Frontal cortex (tissue), 4 donors: ENCODE data around the gene USP24. TPM values are rescaled to one million over a fixed set of nuclear protein-coding genes. Genes with fewer than 3 reads are reported as not detected.
A peak's percentile ranks its signal among the peaks of the same experiment; 100 is the strongest.

ENCODE experiments used
- DNase-seq, 2 donors: peaks; one replicate each; pipeline ENCODE4 v3.0.0; 2012; ENCODE audit warnings: low spot score in 2 of 2
- FAIRE-seq: peaks from 2 replicates; lab custom pipeline; 2012; peaks lifted over from hg19 to GRCh38; lab: Jason Lieb, UNC
- total RNA-seq: library from RNA; depleted of rRNA; stranded (reverse); fragments of >200 nt; gene quantifications from one replicate; pipeline ENCODE4 v1.2.3, GENCODE V29; 2014
- donor health status: control.
- donor health status: control.
- donor health status: control.

Gene USP24
- total RNA-seq, 1 donor from 2014 or later = 67.3 TPM

GRCh38 chr1:55061000-55061705 lies 154.0 kb downstream of the USP24 start:
- DNase-seq = no peak
- no peak for FAIRE-seq

- no peak for DNase-seq
- FAIRE-seq = no peak
These were observed 154.8 kb downstream of the USP24 start for GRCh38 chr1:55060133-55060999.

- FAIRE-seq = no peak
- DNase-seq = no peak
These were observed 155.6 kb downstream of the USP24 start for GRCh38 chr1:55059302-55060132.

DNA sequence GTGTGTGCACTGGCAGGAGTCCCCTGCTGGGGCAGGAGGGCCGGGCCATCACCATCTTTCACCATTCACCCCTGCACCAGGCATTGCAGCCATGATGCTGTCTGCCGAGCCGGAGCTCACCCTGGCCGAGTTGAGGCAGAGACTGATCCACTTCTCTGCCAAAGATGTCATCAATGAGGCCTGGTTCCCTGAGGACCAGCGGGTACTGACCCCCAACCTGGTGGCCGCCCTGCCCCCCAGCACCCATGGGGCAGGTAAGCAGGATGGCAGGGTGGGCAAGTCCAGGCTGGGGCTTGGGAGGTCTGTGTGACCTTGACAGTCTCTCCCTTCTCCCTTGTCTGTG lies 157.2 kb downstream of the USP24 start:
- no peak for FAIRE-seq
- no peak for DNase-seq

GRCh38 chr1:55057270-55057955 lies 157.8 kb downstream of the USP24 start:
- FAIRE-seq (no peak), DNase-seq (no peak)

- FAIRE-seq = no peak
These were observed 158.6 kb downstream of the USP24 start for GRCh38 chr1:55056632-55056992.

DNA sequence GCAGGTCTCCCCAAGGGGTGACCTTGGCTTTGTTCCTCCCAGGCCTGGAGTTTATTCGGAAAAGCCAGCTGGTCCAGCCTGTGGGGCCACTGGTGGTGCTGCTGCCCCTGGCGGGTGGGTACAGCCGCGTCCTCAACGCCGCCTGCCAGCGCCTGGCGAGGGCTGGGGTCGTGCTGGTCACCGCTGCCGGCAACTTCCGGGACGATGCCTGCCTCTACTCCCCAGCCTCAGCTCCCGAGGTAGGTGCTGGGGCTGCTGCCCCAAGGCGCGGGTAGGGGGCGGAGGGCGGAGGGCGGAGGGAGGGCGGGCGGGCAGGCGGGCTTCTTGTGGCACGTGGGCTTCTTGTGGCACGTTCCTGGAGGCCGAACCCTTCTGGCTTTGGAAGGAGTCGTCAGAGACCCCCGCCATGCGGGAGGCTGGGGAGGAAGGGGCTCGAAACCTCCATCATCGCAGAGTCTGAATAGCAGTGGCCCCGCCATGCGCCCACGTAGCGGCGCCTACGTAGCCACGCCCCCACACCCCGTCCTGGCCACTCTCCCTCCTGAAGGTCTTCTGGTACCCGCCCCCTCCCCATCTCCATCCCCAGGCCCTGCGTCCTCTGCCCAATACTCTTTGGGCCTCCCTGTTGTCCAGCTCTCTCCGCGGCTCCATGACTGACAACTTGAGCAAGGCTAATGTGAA lies 159.1 kb downstream of the USP24 start:
- DNase-seq (no peak), FAIRE-seq (no peak)

More at GRCh38 chr1:55056632-55056992, 158.6 kb downstream of the USP24 start:
- no peak for DNase-seq

DNA sequence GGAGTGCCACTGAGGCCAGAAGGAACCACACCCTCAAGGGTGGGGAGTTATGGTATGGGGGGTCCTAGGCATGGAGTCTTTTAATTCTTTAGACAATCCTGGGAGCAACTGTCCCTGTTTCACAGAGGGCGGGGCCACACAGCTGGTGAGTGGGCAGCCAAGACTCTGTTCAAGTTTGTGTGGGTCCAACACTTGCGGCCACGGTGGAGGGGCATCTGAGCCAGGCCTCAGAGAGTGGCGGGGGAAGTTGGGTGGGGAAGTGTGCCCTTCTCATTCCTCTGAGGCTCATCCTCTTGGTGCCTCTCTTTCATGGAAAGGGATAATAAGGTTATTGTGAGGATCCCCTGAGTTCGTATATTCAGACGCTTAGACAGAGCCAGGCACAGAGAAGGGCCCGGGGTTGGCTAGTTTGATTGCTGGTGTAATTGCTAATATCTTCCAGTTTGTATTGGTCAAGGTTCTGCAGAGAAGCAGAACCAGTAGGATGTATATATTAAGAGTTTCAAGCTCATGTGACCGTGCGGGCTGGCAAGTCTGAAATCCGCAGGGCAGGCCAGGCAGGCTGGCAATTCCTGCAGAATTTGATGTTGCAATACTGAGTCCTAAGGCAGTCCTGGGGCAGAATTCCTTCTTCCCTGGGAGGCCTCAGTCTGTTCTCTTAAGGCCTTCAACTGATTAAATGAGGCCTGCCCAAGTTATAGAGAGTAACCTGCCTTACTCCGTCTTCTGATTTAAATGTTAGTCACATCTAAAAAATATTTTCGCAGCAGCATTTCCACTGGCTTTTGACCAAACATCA lies 159.9 kb downstream of the USP24 start:
- FAIRE-seq (no peak), DNase-seq (no peak)

DNA sequence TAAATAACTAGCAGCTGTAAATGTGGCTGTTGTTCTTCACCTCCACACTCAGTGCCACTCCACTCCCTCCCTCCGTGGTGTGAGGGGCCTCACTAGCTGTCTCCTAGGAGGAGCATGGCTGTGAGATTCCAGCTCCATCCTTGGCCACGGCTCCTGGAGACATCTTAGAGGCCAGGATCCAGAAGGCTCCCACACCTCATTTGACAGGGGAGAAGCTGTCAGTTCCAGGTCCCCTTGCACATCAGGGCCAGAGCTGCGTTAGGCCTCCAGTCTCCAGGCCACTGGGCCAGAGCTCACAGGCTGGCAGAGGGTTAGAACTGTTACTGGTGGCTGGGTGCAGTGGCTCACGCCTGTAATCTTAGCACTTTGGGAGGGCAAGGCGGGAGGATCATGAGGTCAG lies 160.8 kb downstream of the USP24 start:
- FAIRE-seq (no peak), DNase-seq (no peak)

DNA sequence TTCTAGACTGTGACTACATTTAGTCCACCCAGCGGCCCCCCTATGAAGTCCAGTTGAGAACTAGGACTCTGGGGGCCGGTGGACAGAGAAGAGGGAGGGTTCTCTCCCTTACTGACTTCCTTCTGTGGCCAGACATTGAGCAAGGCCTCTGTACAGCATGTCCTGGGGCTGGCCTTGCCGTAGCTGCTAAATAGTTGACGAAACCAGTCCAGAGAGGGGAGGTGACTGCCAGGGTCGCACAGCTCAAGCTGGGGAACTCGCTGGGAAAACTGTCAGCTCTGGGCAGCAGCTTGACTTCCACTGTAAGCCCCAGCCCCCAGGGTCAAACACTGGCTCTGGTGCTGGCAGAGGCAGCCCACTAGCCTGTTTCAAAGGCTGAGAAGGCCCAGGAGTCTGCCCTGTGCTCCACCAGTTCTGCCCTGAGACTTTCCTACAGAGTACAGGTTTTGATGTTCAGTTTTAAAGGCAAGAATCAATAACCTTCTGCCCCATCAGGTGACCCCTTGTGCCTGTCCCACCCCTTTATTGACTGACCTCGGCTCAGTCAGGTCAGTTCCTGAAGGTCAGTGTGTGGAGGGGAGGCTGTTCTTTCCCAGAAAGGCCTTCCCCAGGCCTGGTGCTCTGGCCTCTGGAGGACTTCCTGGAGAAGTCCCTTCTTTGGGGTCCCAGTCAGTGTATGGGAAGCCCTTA lies 161.8 kb downstream of the USP24 start:
- DNase-seq (no peak), FAIRE-seq (no peak)

- FAIRE-seq = no peak
- no peak for DNase-seq
These were observed 162.7 kb downstream of the USP24 start for GRCh38 chr1:55052221-55053142.

- FAIRE-seq (no peak), DNase-seq (no peak)
These were observed 163.5 kb downstream of the USP24 start for GRCh38 chr1:55051621-55052020.

GRCh38 chr1:55051169-55051568 lies 164.0 kb downstream of the USP24 start:
- DNase-seq (no peak), FAIRE-seq (no peak)

- FAIRE-seq = no peak
- peak in 1 of 2 donors; percentile 48 for DNase-seq
These were observed 164.9 kb downstream of the USP24 start for GRCh38 chr1:55050283-55050682.

DNA sequence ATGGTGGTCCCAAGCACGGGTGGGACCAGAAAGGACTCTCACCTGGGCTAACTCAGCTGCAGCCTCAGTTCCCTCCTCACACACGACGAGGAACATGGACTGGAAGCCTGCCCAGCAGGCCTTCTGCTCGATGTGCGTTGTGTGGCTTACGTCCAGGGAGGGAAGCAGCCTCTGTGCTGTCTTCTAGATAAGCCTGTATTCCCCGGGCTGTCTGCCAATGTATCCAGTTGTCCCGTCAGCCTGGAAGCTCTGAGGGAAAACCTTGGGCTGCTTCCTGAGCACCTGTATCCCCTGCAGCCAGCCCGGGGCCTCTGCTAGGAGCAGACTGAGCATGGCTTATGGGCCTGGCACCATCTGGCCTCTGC lies 165.3 kb downstream of the USP24 start:
- no peak for DNase-seq
- FAIRE-seq = no peak

- FAIRE-seq = no peak
- DNase-seq = no peak
These were observed 165.8 kb downstream of the USP24 start for GRCh38 chr1:55049271-55049913.
